Naive thymus-derived CD8-positive, alpha-beta T cell (primary cell): Measurements from ENCODE around the gene SHROOM3. TPM values are rescaled to one million over a fixed set of nuclear protein-coding genes. Genes with fewer than 3 reads are reported as not detected.

ENCODE experiments used
- ATAC-seq, 2 donors: fragments of 150-1000 bp; cut with Tn5 transposase in 1 of 2; sonication (Bioruptor Pico), chemical (Tn5 transposase) in 1 of 2; 1 replicate in 1 of 2; 2 replicates in 1 of 2; pipeline ENCODE4 v1.10.0; 2021; ENCODE audit warnings: mild to moderate bottlenecking in 2 of 2, moderate library complexity in 2 of 2
- POLR2A ChIA-PET: fragments of 350-600 bp; sonication (Branson Sonifier 250); formaldehyde crosslinking; loops from one replicate; lab custom pipeline; 2021; ENCODE audit warnings: antibody characterized with exemption; lab: Charles Lee
- DNase-seq, 10 donors: peaks; one replicate each; pipeline versions ENCODE4 v3.0.0 to v3.0.0-alpha.2; 2020 to 2022
- H3K27ac Mint-ChIP-seq, 10 donors: one replicate each; pipeline ENCODE4 v1.8.0; 2020 to 2022; ENCODE audit warnings: mild to moderate bottlenecking in 10 of 10, mixed read lengths in 10 of 10, moderate library complexity in 4 of 10, inconsistent platforms in 1 of 10
- H3K27me3 Mint-ChIP-seq, 5 donors: one replicate each; pipeline ENCODE4 v1.8.0; 2021 to 2022; ENCODE audit warnings: mixed read lengths in 5 of 5
- H3K36me3 Mint-ChIP-seq, 3 donors: one replicate each; pipeline ENCODE4 v1.8.0; 2020 to 2022; ENCODE audit warnings: mixed read lengths in 3 of 3, mild to moderate bottlenecking in 2 of 3, inconsistent platforms in 1 of 3
- H3K4me1 Mint-ChIP-seq, 4 donors: one replicate each; pipeline ENCODE4 v1.8.0; 2021 to 2022; ENCODE audit warnings: mixed read lengths in 4 of 4
- H3K4me3 Mint-ChIP-seq, 10 donors: one replicate each; pipeline ENCODE4 v1.8.0; 2020 to 2022; ENCODE audit warnings: mild to moderate bottlenecking in 10 of 10, mixed read lengths in 10 of 10, moderate library complexity in 6 of 10, inconsistent platforms in 1 of 10
- H3K9me3 Mint-ChIP-seq, 9 donors: one replicate each; pipeline ENCODE4 v1.8.0; 2020 to 2022; ENCODE audit warnings: mixed read lengths in 9 of 9, mild to moderate bottlenecking in 3 of 9, inconsistent platforms in 1 of 9, moderate library complexity in 1 of 9
- polyA plus RNA-seq, 3 donors: library from polyadenylated mRNA; unstranded; fragments of 300-500 nt; fragmentation: Illumina TruSeq; gene quantifications; one replicate each; pipeline ENCODE4 v1.2.3, GENCODE V29; 2021
- total RNA-seq, 8 experiments: library from RNA in 2 of 8; stranded (reverse) in 2 of 8; gene quantifications; one replicate each; pipeline ENCODE4 v1.2.3 and lab custom pipeline; 2021 to 2026

The SHROOM3 gene
- total and polyA plus RNA-seq, 5 experiments from 2014 or later, result not detected

- Mint-ChIP-seq H3K4me3 (no peak overlapping the region), H3K27ac (no peak overlapping the region), H3K27me3 (peaks cover 3 to 21% (median 6%) of the 10 kb centered on the region in 5 donors), H3K36me3 (no peaks in the 10 kb centered on the region), H3K4me1 (no peaks in the 10 kb centered on the region), H3K9me3 (no peaks in the 10 kb centered on the region)
- ATAC-seq (peak in 1 of 2 donors; percentile 44), DNase-seq (peak in 4 of 10 donors; percentile 3 to 40 (median 31))
- POLR2A ChIA-PET, result no interaction called here
Measured at GRCh38 chr4:76504613-76505465, 69.8 kb downstream of the SHROOM3 start.

DNA sequence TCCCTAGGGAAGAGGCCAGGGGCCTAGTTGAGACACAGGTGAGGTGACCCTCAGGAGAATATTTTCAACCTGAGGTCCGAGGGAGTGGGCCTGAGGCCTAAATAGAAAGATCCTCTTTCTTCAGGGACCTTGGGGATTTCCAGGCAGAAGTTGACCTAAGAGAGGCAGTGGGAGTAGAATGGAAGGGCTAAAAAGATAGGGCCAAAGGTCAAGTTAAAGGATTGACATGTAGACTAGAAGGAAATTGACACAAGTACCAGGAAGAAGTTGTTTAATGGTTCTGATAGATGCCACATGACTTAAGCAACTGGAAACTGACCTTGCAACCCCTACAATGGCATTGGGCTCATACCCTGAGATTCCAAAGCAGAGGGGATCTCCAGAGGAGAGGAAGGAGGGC, 76.9 kb downstream of the SHROOM3 start:
- Mint-ChIP-seq H3K36me3 (peaks cover 0 to 11% (median 0%) of the 10 kb centered on the region in 3 donors), H3K27ac (peak overlapping the region in 1 of 10 donors; percentile 13), H3K27me3 (peaks cover 0 to 2% (median 0%) of the 10 kb centered on the region in 5 donors), H3K4me3 (no peak overlapping the region), H3K9me3 (peaks cover 0 to 9% (median 4%) of the 10 kb centered on the region in 9 donors), H3K4me1 (no peaks in the 10 kb centered on the region)
- no peak for DNase-seq
- POLR2A ChIA-PET, result no interaction called here
- ATAC-seq, result no peak

- no peak for DNase-seq
- POLR2A ChIA-PET, result no interaction called here
- peaks cover 0 to 2% (median 0%) of the 10 kb centered on the region in 5 donors for H3K27me3 Mint-ChIP-seq
- H3K36me3 Mint-ChIP-seq, result peaks cover 0 to 11% (median 0%) of the 10 kb centered on the region in 3 donors
- H3K27ac Mint-ChIP-seq, result no peak overlapping the region
- peaks cover 0 to 9% (median 4%) of the 10 kb centered on the region in 9 donors for H3K9me3 Mint-ChIP-seq
- H3K4me1 Mint-ChIP-seq, result peaks cover 0 to 3% (median 0%) of the 10 kb centered on the region in 4 donors
- H3K4me3 Mint-ChIP-seq, result no peak overlapping the region
- ATAC-seq, result no peak
Measured at GRCh38 chr4:76513482-76513881, 78.5 kb downstream of the SHROOM3 start.

DNA sequence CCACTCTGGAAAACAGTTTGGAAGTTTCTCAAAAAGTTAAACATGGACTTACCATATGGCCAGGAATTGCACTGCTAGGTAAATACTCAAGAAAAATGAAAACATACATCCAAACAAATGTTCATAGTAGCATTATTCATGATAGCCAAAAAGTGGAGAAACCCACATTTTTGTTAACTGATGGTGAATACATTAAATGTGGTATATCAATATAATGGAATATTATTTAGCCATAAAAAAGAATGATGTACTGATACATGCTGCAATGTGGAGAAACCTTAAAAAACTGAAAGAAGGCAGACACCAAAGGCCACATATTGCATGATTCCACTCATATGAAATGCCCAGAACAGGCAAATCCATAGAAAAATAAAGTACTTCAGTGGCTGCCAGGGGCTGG, 79.1 kb downstream of the SHROOM3 start:
- DNase-seq, result no peak
- H3K4me3 Mint-ChIP-seq, result no peak overlapping the region

DNA sequence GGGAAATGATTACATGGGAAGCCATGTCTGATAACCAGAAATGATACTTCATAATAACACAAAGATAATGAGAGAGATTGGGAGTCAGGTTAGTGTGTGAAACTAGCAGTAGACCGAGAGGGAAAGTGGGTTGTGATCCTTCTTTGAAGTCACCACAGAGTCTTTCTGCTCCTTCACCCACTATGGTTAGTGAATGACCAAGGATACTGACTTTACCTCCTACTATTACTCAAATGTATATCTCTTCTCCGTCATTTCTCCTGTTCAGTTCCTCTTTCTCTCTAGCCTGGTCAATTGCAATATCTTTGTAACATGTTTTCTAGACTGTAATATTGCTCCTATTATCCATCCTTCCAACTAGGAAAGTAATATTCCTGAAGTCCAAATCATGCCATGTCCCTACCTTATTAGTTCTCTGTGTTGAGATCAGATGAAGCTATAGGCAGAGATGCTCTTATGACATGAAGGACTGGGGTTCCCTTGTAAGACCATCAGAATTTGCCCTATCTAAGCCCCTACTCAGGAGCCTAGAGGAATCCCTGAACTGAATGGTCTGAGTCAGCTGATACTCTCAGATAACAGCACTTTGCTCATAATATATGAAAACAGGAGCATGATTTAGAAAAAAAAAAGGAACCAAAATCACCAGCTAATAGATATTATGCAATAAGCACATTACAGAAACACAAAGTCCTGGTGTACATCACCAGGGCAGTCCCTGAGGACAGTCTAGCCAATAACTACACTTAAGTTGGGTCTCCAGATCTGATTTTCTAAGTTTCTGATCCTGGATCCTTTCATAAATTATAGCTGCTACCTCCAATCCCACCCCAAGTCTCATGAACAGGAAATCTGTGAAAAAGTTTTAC, 81.2 kb downstream of the SHROOM3 start:
- POLR2A ChIA-PET, result no interaction called here
- Mint-ChIP-seq H3K4me3 (no peak overlapping the region), H3K27ac (no peak overlapping the region), H3K27me3 (peaks cover 0 to 2% (median 0%) of the 10 kb centered on the region in 5 donors), H3K36me3 (peaks cover 0 to 11% (median 0%) of the 10 kb centered on the region in 3 donors), H3K9me3 (peaks cover 0 to 9% (median 4%) of the 10 kb centered on the region in 9 donors), H3K4me1 (peaks cover 0 to 5% (median 0%) of the 10 kb centered on the region in 4 donors)
- ATAC-seq, result no peak
- DNase-seq, result no peak

More for the DNA sequence above, 79.1 kb downstream of the SHROOM3 start:
- H3K27ac Mint-ChIP-seq, result no peak overlapping the region
- ATAC-seq, result no peak
- peaks cover 0 to 2% (median 0%) of the 10 kb centered on the region in 5 donors for H3K27me3 Mint-ChIP-seq
- peaks cover 0 to 11% (median 0%) of the 10 kb centered on the region in 3 donors for H3K36me3 Mint-ChIP-seq
- POLR2A ChIA-PET, result no interaction called here
- H3K9me3 Mint-ChIP-seq, result peaks cover 0 to 9% (median 4%) of the 10 kb centered on the region in 9 donors
- H3K4me1 Mint-ChIP-seq, result peaks cover 0 to 5% (median 0%) of the 10 kb centered on the region in 4 donors

- DNase-seq, result no peak
- H3K36me3 Mint-ChIP-seq, result peaks cover 0 to 11% (median 0%) of the 10 kb centered on the region in 3 donors
- H3K27ac Mint-ChIP-seq, result peak overlapping the region in 1 of 10 donors; percentile 12
- H3K9me3 Mint-ChIP-seq, result peaks cover 0 to 9% (median 4%) of the 10 kb centered on the region in 9 donors
- peaks cover 0 to 2% (median 0%) of the 10 kb centered on the region in 5 donors for H3K27me3 Mint-ChIP-seq
- POLR2A ChIA-PET, result no interaction called here
- peaks cover 0 to 5% (median 0%) of the 10 kb centered on the region in 4 donors for H3K4me1 Mint-ChIP-seq
- no peak for ATAC-seq
- H3K4me3 Mint-ChIP-seq, result no peak overlapping the region
Measured at GRCh38 chr4:76518241-76518640, 83.2 kb downstream of the SHROOM3 start.

GRCh38 chr4:76523593-76523992, 88.6 kb downstream of the SHROOM3 start:
- H3K27ac Mint-ChIP-seq, result no peak overlapping the region
- no peak overlapping the region for H3K4me3 Mint-ChIP-seq
- peaks cover 0 to 11% (median 10%) of the 10 kb centered on the region in 5 donors for H3K27me3 Mint-ChIP-seq
- peaks cover 0 to under 1% (median 0%) of the 10 kb centered on the region in 4 donors for H3K4me1 Mint-ChIP-seq
- no peaks in the 10 kb centered on the region for H3K9me3 Mint-ChIP-seq
- no peaks in the 10 kb centered on the region for H3K36me3 Mint-ChIP-seq
- DNase-seq (no peak), ATAC-seq (no peak)
- POLR2A ChIA-PET, result no interaction called here

GRCh38 chr4:76525751-76526150, 90.7 kb downstream of the SHROOM3 start:
- Mint-ChIP-seq H3K27ac (no peak overlapping the region), H3K4me3 (no peak overlapping the region), H3K27me3 (peaks cover 3 to 15% (median 12%) of the 10 kb centered on the region in 5 donors), H3K9me3 (no peaks in the 10 kb centered on the region), H3K36me3 (no peaks in the 10 kb centered on the region), H3K4me1 (no peaks in the 10 kb centered on the region)
- DNase-seq, result no peak
- ATAC-seq, result no peak
- POLR2A ChIA-PET, result no interaction called here

GRCh38 chr4:76526585-76526990, 91.6 kb downstream of the SHROOM3 start:
- Mint-ChIP-seq H3K9me3 (no peaks in the 10 kb centered on the region), H3K27ac (no peak overlapping the region), H3K4me3 (no peak overlapping the region), H3K4me1 (no peaks in the 10 kb centered on the region), H3K36me3 (no peaks in the 10 kb centered on the region), H3K27me3 (peaks cover 3 to 15% (median 12%) of the 10 kb centered on the region in 5 donors)
- DNase-seq, result no peak
- ATAC-seq, result no peak
- POLR2A ChIA-PET, result no interaction called here

GRCh38 chr4:76527666-76528065, 92.6 kb downstream of the SHROOM3 start:
- ATAC-seq (no peak), DNase-seq (no peak)
- H3K4me3 Mint-ChIP-seq, result no peak overlapping the region
- H3K27me3 Mint-ChIP-seq, result peaks cover 3 to 17% (median 12%) of the 10 kb centered on the region in 5 donors
- POLR2A ChIA-PET, result interaction anchor here (0.6 kb wide), 1 partner anchor 13 kb away, joined by 5 read pairs; no protein-coding TSS in a partner anchor
- no peaks in the 10 kb centered on the region for H3K9me3 Mint-ChIP-seq
- no peaks in the 10 kb centered on the region for H3K4me1 Mint-ChIP-seq
- H3K27ac Mint-ChIP-seq, result no peak overlapping the region
- no peaks in the 10 kb centered on the region for H3K36me3 Mint-ChIP-seq

DNA sequence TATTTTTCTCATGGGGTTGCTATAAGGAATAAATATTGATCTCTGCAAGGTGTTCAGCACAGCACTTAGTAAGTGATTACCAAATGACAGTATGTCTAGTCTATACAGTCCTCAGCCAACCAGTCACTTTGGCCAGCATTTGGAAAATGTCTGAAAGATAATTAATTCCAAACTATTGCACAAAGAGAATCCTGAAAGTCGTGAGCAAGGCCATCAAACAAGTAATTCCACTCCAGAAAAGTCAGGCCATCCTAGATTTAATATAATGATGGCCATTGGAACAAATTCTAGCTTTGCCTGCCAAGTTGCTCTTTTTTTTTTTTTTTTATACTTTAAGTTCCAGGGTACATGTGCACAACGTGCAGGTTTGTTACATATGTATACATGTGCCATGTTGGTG, 96.6 kb downstream of the SHROOM3 start:
- Mint-ChIP-seq H3K27me3 (peaks cover 3 to 15% (median 7%) of the 10 kb centered on the region in 5 donors), H3K27ac (no peak overlapping the region), H3K9me3 (no peaks in the 10 kb centered on the region), H3K4me3 (no peak overlapping the region), H3K4me1 (no peaks in the 10 kb centered on the region), H3K36me3 (no peaks in the 10 kb centered on the region)
- no peak for ATAC-seq
- DNase-seq, result no peak
- POLR2A ChIA-PET, result no interaction called here

DNA sequence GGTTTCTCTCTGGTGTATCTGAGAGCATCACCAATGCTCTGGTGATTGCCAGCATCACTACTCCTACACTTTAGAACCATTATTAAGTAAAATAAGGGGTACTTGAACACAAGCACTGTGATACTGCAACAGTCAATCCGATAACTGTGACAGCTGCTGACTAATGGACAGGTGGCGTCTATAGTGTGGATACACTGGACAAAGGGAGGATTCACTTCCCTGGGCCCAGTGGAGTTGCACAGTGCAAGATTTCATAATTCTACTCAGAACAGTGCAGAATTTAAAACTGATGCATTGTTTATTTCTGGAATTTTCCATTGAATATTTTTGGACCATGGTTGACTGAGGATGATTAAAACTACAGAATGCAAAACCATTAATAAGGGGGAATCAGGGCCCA, 97.8 kb downstream of the SHROOM3 start:
- ATAC-seq, result no peak
- Mint-ChIP-seq H3K4me3 (no peak overlapping the region), H3K36me3 (no peaks in the 10 kb centered on the region)

More for the DNA sequence above, 97.8 kb downstream of the SHROOM3 start:
- Mint-ChIP-seq H3K27ac (no peak overlapping the region), H3K4me1 (no peaks in the 10 kb centered on the region), H3K27me3 (peaks cover 0 to 14% (median 6%) of the 10 kb centered on the region in 5 donors), H3K9me3 (no peaks in the 10 kb centered on the region)
- POLR2A ChIA-PET, result no interaction called here
- no peak for DNase-seq
